22Rv1 (cell line): Measurements from ENCODE around the gene TNFAIP3.

ENCODE experiments used
- H3K27ac ChIP-seq: fragments of 450-650 bp; 2 replicates; pipeline ENCODE4 v1.5.1; 2017
- ZFX ChIP-seq: fragments of 450-650 bp; IDR thresholded peaks from 2 replicates; pipeline ENCODE4 v1.6.1; 2017; ENCODE audit warnings: antibody characterized with exemption, borderline replicate concordance
- TF ChIP-seq, protein P1 (sequence below): fragments of 450-650 bp; IDR thresholded peaks from 2 replicates; pipeline ENCODE4 v1.5.1; 2017; ENCODE audit warnings: mild to moderate bottlenecking

TNFAIP3 gene

DNA sequence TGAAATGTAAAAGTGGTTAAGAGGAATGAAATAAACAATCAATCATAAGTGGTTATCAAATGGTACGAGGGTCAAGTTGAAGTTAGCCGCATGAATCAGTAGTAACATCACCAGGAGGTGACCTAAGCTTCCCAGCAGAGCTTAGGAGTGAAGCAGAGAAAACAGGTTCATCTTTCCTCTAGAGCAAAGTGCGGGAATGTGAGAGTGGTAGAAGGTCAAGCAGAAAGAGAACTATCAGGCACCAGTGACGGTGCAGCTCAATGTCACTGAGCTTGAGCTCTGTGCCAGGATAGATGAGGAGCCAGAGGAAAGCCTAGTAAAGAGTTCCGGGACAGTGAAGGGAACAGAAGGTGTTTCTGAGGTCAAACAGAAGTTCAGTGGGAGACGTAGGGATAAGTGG is 20.8 kb upstream of the TNFAIP3 start:
- TF ChIP-seq, protein P1, sequence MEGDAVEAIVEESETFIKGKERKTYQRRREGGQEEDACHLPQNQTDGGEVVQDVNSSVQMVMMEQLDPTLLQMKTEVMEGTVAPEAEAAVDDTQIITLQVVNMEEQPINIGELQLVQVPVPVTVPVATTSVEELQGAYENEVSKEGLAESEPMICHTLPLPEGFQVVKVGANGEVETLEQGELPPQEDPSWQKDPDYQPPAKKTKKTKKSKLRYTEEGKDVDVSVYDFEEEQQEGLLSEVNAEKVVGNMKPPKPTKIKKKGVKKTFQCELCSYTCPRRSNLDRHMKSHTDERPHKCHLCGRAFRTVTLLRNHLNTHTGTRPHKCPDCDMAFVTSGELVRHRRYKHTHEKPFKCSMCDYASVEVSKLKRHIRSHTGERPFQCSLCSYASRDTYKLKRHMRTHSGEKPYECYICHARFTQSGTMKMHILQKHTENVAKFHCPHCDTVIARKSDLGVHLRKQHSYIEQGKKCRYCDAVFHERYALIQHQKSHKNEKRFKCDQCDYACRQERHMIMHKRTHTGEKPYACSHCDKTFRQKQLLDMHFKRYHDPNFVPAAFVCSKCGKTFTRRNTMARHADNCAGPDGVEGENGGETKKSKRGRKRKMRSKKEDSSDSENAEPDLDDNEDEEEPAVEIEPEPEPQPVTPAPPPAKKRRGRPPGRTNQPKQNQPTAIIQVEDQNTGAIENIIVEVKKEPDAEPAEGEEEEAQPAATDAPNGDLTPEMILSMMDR: no peak
- no peak for TF ChIP-seq ZFX
- no peak overlapping the region for H3K27ac ChIP-seq

DNA sequence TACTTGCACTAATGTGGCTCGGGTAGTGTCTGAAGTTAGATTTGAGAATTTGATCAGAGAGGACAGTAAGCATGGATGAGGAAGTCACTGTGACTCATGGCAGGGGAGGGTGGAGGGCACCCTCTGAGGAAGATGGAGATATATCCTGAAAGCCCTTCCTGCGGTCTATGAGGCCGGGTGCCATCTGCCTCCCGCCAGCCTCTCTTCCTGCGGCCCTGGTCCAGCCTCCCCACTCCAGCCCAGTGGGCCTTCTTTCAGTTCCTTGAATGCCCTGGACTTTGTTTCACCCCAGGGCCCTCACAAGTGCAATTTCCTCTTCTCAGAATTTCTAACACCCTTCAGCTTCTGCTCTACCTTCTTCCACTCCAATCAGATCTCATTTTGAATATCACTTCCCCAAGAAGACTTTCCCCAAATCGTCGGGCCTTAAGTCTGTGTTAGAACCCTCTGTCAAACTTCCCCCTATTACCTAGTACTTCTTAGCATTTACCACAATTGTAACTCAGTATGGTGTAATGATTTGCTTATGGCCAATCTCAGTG is 20.2 kb upstream of the TNFAIP3 start:
- TF ChIP-seq, protein P1: no peak
- no peak for TF ChIP-seq ZFX
- no peak overlapping the region for H3K27ac ChIP-seq

DNA sequence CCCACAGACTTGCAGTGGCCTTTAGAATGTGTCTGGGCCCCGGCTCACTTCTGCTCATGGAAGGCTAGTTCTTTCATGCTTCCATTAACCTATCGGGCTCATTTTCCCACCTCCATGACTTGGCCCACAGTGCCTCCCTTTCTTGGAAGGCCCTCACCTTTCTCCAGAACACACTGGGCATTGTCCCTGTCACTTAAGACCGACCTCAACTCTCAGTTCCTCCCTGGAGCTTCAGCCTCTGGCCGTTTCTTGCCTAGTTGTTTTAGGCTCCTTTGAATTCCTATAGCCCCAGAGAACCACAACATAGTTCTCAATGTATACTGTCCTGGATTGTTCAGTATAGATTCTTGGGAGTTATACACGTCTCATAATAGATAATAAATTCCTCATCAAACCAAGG is 19.3 kb upstream of the TNFAIP3 start:
- H3K27ac ChIP-seq: no peak overlapping the region
- TF ChIP-seq, protein P1: no peak
- TF ChIP-seq ZFX: no peak

DNA sequence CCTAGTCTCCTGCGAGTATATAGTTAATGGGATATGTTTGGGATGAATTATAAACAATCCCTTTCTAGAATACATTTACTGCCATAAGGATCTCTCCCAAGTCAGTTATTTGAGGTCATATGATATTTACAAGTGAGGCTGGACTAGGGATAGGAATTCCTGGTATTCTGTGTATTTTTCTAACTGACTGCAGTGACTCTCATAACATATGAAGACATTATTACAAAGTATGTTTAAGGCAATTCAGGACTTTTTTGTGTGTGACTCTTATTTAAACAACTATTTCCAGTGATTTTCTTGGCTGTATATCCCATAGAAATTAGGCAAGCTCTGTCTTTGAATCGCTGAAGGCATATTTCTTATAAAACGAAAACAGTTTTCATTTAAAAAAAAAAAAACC is 18.4 kb upstream of the TNFAIP3 start:
- no peak overlapping the region for H3K27ac ChIP-seq
- TF ChIP-seq, protein P1: no peak
- TF ChIP-seq ZFX: no peak

DNA sequence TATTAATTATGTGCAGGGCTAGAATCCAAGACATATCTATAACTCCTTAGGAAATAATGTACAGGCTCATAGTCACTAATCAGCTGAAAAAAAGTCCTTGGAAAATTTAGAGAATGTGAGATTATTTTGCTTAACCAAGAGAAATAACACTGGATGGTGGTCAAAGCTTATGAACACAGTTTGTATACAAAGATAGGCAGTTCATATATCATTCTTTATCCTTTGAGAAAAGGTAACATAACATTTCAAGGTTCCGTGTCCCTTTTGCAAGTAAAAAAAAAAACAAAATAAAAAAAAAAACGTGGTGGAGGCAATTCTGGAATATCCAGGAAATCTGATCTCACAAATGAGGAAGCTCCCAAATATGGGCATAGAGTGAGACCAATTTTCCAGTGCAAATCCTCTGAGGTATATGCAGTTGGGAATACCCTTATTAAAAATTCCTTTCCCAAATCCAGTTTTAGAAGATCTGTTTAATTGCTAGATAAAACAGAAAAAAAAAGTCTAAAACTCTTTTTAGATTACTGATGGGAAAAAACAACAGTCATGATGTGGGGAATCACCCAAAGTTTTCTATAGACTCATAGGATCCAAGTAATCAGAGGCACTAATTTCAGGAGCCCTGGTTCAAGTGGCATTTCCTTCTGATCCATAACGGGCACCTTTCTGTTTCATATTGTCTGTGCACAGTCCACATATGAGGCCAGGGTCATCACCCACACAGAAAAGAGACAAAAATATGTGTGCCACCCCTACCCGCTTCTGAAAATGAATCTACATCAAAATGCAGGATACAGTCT is 17.7 kb upstream of the TNFAIP3 start:
- H3K27ac ChIP-seq: no peak overlapping the region
- no peak for TF ChIP-seq ZFX
- TF ChIP-seq, protein P1: no peak

DNA sequence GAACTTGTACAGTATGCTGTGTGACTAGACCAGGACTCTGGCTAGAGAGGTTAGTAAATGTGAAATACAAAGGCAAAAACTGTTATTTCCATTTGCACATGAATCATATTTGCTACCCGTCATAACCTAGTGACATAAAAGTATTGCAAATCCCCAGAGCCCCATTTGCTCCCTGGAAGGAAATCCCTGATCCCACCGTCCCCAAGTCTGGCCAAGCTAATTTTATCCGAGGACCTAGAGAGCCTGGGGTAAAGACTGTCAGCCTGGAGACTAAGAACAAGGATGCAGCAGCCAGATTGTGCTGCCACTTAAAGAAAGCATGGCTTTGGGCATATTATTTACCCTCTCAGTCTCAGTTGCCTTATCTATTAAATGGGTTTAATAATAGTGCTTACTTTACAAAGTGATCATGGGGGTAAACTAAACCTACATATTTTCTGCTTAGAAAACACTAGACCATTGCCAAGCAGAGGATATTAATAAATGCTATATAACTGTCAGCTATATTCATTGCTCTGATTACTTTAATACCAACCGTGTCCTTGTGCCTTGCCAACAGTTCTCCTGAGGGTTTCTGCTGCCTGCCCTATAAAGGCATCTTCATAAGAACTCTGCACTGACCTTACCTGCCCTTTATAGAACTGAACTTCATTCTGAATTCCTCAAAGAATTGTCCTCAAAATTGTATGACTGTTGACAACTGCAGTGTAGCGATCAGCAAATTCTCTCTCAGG is 16.9 kb upstream of the TNFAIP3 start:
- TF ChIP-seq ZFX: no peak
- TF ChIP-seq, protein P1: no peak
- no peak overlapping the region for H3K27ac ChIP-seq
